K562 treated with DMSO at 1 percent for 48 hours (cell line): Measurements from ENCODE around the gene ACTC1. TPM values are rescaled to one million over a fixed set of nuclear protein-coding genes. Genes with fewer than 3 reads are reported as not detected.

Experiments used
- total RNA-seq: library from RNA; unstranded; fragments of 300-600 nt; gene quantifications from 2 replicates; pipeline ENCODE4 v1.2.3, GENCODE V29; 2022; ENCODE audit warnings: low replicate concordance; ENCODE audit errors: extremely low read depth

Gene ACTC1
- total RNA-seq, result not detected in 2 replicates

DNA sequence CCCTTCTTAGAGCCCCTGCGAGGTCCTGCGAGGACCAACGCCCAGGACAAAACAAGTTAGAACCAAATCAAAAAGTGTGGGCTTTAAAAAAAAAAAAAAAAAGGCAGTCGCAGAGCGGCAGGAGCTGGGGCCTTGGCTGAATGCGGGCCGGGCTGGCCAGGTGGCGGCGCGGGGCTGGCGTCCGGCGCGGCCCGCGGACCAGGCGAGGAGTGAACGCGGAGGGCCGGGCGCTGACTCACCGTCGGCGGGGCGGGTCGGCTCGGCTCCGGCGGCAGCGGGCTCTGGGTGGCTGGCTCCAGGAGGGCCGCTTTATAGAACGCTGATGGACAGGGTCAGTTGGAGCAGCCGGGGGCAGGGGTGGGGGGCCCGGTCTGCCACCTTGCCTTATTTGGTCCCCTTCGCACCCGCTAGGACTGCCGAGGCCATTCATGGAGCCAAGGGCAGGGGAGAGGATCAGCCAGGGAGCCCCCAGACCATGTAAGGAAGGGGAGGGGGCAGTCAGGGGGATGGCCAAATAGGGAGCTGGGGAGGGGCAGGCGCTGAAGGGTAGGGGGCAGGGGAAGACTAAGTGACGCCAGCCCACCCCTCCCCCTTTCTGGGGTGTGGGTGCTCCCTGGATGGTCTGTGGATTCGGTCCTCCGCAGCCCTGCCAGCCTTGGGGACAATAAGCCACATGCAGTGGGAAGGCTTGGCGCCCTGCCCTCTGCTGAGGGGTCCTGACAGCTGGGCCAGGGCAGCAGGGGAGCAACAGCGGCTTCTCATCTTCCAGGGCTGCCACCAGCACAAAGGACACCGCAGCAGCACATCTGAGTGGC lies at the start of gene ACTC1:
Gene ACTC1, minus strand, starts transcription at position 283 of the 815 bp plus-strand sequence. CDS start 741 bp downstream, outside the sequence.

DNA sequence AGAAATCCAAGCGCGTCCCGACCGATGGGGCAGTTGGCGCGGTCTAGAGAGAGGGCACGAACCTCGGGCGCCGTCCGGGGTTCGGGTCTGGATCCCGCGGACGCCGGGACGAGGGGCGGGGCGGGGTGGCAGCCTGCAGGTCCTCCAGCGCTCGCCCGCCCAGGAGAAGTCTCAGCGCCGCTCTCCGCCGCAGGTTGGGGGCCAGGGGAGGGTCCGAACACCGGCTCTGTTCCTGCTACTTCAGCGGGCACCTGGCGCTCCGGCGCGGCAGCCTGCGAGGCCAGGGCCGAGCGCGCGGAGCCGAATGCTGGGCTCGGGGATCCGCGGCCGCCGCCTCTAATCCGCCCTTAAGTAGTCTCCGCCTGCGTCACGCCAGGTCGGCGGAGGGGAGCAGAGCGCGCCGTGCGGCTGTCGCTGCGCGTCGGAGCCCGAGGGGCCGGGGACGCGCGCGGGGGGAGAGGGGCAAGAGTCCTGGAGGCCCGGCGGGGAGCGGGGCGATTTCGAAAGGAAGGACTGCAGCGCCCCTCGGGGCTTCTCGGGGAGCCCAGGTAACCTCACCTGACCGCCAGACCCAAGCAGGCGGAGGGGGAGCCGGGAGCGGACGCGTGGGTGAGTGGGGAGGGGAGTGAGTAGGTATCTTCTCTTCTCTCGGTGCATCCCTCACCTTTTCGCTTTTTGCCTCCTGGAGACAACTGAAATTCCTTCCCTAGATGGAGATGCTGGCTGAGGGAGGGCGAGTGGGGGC lies 40.5 kb downstream of the ACTC1 start, which contains the start of gene GJD2:
Gene GJD2, minus strand, starts transcription at position 325 of the 745 bp plus-strand sequence. CDS start 510 bp downstream, outside the sequence.

Other genes with a start within 250 kb of the ACTC1 start
- not detected in 2 replicates for gene GOLGA8B, start 211.9 kb downstream of the ACTC1 start, total RNA-seq
- not detected in 2 replicates for gene GJD2, start 40.6 kb downstream of the ACTC1 start, total RNA-seq
- gene AQR, start 174.2 kb upstream of the ACTC1 start, total RNA-seq, result not detected in 2 replicates
- gene ZNF770, start 192.7 kb upstream of the ACTC1 start, total RNA-seq, result not detected in 2 replicates